NCI-H2029 (cell line): ENCODE results near the gene POU2F2.
"Not testable (repeated sequence)": the region's sequence is repeated elsewhere in the genome, so short reads cannot be mapped to it uniquely, and the experiment has no call there.

Experiments used
- DNase-seq: peaks from one replicate; lab custom pipeline; 2025; lab: John Stamatoyannopoulos, UW

The POU2F2 gene

GRCh38 chr19:42100241-42100640, 32.0 kb downstream of the POU2F2 start:
- not testable (repeated sequence) for DNase-seq

DNA sequence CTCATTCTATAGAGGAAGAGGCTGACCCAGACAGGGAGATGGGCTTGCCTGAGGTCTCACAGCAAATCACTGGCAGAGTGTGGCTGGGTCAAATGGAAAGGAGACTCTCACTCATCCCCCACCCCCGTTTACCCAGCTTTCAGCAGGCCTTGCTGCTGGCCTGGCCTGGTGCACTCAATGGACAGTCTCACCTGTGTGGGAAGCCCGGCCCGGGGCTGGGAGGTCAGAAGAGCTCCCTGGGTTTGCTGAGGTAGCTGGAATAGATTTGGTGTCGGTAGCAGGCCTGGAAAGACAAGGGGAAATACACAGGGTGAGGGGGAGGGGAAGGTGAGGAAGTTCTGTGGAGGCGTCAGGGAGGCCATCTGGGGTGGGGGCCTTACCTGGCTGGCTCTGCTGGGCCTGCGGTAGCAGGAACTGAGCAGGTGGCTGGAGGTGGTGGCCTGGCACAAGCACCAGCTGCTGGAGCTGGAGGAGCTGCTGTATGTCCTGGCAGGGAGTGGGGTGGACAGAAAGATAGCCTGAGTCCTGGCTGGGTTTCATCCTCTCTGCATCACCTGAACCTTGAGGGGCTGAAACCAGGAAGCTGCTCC, 32.8 kb downstream of the POU2F2 start:
- no peak for DNase-seq

GRCh38 chr19:42098781-42099180, 33.5 kb downstream of the POU2F2 start:
- DNase-seq: no peak

DNA sequence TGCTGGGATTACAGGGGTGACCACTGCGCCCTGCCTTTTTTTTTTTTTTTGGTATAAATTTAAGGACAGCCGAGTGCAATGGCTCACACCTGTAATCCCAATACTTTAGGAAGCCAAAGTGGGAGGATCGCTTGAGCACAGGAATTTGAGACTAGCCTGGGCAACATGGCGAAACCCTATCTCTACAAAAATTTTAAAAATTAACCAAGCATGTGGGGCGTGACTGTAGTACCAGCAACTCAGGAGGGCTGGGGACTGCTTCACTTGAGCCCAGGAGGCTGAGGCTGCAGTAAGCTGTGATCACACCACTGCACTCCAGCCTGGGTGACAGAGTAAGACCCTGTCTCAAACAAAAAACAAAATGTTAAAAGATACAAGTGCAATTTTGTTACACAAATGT, 34.8 kb downstream of the POU2F2 start:
- no peak for DNase-seq

DNA sequence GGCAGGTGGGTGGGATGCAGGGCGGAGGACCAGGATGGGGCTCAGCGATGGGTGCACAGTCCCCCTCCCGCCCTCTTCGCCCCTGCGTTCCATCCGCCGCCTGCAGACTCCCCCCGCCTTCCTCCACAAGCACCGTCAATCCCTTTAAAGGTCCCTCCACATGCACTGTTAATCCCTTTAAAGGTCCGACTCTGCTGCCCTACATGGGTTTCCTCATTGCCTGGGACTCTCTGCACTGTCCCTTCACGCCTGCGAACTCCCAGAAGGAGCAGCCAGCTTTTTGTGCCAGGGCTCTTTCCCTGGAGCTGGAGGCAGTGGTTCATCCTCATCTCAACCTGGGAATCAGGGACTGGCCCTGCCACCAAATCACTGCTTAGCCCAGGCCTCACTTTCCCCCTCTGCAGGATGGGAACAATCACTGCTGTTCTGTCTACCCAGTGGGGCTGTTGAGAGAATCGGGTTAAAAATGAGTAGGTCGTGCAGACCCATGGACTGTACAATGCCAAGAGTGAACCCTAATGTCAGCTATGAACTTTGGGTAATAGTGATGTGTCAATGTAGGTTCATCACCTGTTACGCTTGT, 35.9 kb downstream of the POU2F2 start:
- no peak for DNase-seq

- DNase-seq: no peak
Measured at GRCh38 chr19:42095814-42096230, 36.4 kb downstream of the POU2F2 start.

DNA sequence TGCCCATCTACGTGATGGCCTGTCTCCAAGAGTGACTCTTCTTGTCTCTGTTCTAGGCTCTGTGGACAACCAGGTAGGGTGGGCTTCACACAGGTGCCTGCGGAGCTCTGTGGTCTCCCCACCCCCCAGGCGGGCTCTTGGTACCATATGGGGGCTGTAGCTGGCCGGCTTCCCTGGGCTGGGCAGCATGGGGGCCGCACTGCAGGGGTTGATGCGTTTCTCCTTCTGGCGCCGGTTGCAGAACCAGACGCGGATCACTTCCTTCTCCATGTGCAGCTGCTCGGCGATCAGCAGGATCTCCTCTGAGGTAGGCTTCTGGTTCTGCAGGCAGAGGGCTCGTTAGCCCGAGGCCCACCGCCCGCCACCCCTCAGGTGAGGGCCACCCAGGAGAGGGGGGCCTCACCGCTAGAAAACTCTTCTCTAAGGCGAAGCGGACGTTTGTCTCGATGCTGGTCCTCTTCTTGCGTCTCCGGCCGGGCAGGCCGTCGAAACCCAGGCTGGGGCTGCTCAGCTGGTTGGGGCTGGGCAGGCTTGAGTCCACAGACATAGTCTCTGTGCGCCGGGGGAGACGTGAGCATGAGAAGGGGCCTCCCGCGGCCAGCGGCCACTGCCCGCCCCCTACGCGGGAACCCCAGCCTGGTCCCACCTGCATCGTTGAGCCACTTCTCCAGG, 37.0 kb downstream of the POU2F2 start:
- DNase-seq: no peak

GRCh38 chr19:42093926-42094325, 38.3 kb downstream of the POU2F2 start:
- DNase-seq: no peak

- DNase-seq: no peak
Measured at GRCh38 chr19:42093505-42093904, 38.7 kb downstream of the POU2F2 start.

- peak; percentile 76 for DNase-seq
Measured at GRCh38 chr19:42092350-42092749, 39.9 kb downstream of the POU2F2 start.

DNA sequence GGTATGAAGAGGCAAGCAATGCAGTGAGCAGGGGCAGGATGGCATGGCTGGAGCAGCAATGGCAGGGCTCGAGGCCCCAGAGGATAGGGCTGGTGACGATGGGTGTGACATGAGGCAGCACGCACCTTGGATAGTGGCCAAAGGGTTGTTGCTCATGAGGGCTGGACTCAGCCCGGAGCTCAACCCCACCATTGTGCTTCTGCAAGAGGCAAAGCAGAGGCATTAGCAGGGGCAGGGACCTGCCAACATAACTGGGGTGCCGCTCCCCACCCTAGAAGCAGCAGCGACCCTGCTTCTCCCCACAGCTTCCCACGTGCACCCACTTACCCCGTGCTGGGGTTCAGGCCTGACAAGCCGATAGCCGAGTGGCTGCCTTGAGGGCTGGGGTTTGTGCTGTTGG, 40.5 kb downstream of the POU2F2 start:
- peak; percentile 53 for DNase-seq

DNA sequence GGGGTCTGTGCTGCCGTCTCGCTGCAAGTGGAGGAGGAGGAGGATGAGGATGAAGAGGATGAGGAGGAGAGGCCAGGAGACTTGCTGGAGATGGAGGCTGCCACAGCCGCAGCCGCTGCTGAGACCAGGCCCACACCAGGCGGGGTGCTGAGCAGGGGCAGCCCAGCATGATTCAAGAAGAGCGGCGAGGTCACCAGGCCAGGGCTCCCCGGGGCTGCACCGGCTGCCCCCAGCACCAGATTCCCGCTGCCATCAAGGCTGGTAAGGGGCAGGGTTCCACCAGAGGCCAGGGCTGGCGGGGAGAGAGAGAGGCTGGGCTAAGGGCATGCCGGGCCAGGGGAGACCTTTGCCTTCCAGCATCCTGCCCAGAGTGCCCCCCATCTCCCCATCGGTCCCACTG, 40.9 kb downstream of the POU2F2 start:
- DNase-seq: no peak

DNA sequence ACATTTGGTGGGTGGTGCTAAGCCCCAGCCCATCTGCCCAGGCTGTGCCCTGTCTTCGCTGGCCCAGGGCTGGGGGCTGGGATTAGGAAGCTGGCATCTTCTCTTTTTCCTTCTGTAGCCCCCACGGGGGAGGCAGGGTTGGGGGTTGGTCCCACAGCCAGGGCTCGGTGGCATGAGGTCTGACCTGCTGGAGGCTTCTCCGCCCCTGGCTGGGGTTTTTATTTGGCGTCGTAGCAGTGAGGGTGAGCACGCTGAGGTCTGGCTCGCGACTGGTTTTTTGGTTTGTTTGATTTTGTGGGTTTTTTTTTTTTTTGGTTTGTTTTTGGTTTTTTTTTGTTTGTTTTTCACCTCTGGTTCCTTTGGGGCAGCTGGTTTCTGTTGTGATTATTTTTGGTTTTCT, 41.6 kb downstream of the POU2F2 start:
- no peak for DNase-seq

DNA sequence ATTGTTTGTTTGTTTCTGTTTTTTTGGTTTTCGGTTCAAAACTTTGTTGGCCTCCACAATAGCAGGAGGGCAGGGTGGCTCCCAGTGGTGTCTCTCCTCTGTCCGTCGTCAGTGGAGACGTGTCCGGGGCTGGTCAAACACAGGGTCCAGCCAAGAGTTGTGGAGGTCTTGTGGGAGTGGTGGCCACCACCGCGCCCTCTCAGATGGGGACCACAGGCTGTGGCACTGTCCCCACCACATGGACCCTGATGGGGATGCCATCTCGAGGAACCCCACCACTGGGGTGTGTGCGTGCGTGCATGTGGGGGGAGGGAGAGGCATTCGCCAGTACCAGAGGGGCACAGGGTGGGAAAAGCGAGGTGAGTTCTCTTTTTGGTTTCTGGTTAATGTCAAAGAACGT, 42.5 kb downstream of the POU2F2 start:
- no peak for DNase-seq

DNA sequence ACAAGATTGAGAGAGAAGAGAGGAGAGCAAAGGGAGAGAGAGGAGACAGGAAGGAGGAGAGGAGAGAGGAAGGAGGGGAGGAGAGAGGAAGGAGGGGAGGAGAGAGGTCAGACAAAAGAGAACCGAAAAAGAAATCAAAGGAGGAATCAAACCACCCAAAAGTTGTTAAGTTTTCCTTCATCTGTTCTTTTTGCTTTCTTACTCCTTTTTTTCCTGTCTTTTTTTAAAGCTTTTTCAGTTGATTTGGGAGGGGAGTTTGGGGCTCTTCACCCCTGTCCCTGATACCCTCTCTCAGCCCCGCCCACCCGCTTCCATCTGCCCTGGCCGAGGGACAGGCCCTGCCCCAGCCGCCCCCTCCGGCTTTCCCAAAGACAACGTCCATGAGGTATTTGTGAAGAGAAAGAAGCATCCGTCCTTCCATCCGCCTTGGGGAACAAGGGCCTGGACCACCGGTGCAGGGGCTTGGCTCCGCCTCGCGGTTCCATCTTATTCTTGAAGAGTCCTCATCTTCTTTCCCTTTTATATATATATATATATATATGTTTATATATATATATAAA, 43.0 kb downstream of the POU2F2 start:
- DNase-seq: no peak

- DNase-seq: no peak
Measured at GRCh38 chr19:42088471-42089190, 43.6 kb downstream of the POU2F2 start.

GRCh38 chr19:42086770-42087550, 45.3 kb downstream of the POU2F2 start:
- no peak for DNase-seq

DNA sequence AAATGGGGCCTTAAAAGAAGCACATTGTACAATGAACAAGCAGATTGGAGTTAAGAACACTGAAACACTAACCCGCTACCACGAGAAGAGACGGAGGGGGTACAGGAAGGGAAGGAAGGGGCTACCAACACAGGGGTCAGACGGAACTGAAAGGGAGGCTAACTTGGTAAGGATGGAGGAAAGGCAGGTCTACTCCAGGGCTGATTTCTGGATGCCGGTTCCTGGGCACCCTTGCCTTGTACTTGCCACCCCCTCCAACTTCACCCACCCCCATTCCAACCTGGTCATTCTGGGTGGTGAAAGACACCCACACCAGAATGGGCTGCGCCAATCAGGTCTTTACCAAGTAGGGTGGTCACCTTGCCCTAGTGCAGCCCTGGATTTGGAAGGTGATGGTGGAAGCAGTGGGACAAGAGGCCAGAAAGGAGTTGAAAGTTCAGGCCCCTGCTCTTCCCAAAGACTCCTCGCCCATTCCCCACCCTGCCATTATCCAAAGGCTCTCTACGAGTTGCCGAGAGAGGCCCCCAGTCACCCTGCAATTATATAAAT, 46.0 kb downstream of the POU2F2 start:
- no peak for DNase-seq

GRCh38 chr19:42083537-42083936, 48.7 kb downstream of the POU2F2 start:
- DNase-seq: no peak

- DNase-seq: no peak
Measured at GRCh38 chr19:42081584-42082203, 50.6 kb downstream of the POU2F2 start.

DNA sequence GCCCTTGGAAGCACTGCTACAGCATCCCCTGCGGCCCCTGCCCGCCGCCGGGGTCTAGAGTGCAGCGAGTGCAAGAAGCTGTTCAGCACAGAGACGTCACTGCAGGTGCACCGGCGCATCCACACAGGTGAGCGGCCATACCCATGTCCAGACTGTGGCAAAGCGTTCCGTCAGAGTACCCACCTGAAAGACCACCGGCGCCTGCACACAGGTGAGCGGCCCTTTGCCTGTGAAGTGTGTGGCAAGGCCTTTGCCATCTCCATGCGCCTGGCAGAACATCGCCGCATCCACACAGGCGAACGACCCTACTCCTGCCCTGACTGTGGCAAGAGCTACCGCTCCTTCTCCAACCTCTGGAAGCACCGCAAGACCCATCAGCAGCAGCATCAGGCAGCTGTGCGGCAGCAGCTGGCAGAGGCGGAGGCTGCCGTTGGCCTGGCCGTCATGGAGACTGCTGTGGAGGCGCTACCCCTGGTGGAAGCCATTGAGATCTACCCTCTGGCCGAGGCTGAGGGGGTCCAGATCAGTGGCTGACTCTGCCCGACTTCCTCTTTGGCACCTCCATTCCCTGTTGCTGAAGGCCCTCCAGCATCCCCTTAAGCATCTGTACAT, 51.4 kb downstream of the POU2F2 start:
- DNase-seq: no peak
